GM12878 (cell line): ENCODE data around the gene FIG4. TPM values are rescaled to one million over a fixed set of nuclear protein-coding genes. Genes with fewer than 3 reads are reported as not detected.

Experiments used
- ATAC-seq: fragments of 200-7000 bp; cut with Tn5 transposase; 3 replicates; pipeline ENCODE4 v1.9.1; 2020; ENCODE audit warnings: mild to moderate bottlenecking, moderate library complexity
- BruUV-seq: library from RNA; stranded (reverse); fragments of 400-500 nt; replicated peaks from 2 replicates; lab custom pipeline; 2021; lab: Mats Ljungman, UMichigan
- CTCF ChIA-PET: fragments of 300-600 bp; sonication (Branson Sonifier 250); formaldehyde crosslinking; extraction: SDS; loops from one replicate; lab custom pipeline; 2021; ENCODE audit warnings: inconsistent platforms; lab: Yijun Ruan, JAX
- POLR2A ChIA-PET: fragments of 350-600 bp; formaldehyde crosslinking; extraction: SDS; loops from one replicate; lab custom pipeline; 2021; ENCODE audit warnings: inconsistent platforms; lab: Charles Lee
- RAD21 ChIA-PET: fragments of 300-600 bp; sonication (Branson Sonifier 250); formaldehyde crosslinking; loops from one replicate; lab custom pipeline; 2023; ENCODE audit warnings: antibody characterized with exemption; ENCODE audit not compliant: unreplicated experiment; lab: Charles Lee
- SMC1A ChIA-PET: fragments of 300-600 bp; sonication (Branson Sonifier 250); formaldehyde crosslinking; loops from one replicate; lab custom pipeline; 2023; ENCODE audit not compliant: unreplicated experiment, uncharacterized antibody; lab: Charles Lee
- DNase-seq: peaks from one replicate; pipeline ENCODE4 v3.0.0-alpha.2; 2011; ENCODE audit warnings: low read depth, low spot score
- FAIRE-seq: peaks from 3 replicates; lab custom pipeline; 2011; peaks lifted over from hg19 to GRCh38; lab: Jason Lieb, UNC
- H2AFZ ChIP-seq: 2 replicates; pipeline ENCODE4 v1.6.0; 2011; ENCODE audit warnings: low read depth, low read length, control low read depth; ENCODE audit not compliant: control insufficient read depth
- H3K27ac ChIP-seq: 2 replicates; pipeline ENCODE4 v1.5.1; 2011; ENCODE audit warnings: control low read depth; ENCODE audit not compliant: control insufficient read depth, insufficient read depth
- H3K27me3 ChIP-seq, 2 experiments: replicated peaks in 1 of 2; 2 replicates each; pipeline versions ENCODE4 v1.6.0 to v1.6.1; 2011; ENCODE audit warnings: low read length in 1 of 2; ENCODE audit not compliant: control insufficient read depth in 2 of 2, insufficient read depth in 2 of 2
- H3K36me3 ChIP-seq, 2 experiments: 2 replicates each; pipeline ENCODE4 v1.5.1; 2011; ENCODE audit warnings: low read length in 1 of 2; ENCODE audit not compliant: control insufficient read depth in 2 of 2, insufficient read depth in 2 of 2
- H3K4me1 ChIP-seq: 2 replicates; pipeline ENCODE4 v1.6.1; 2011; ENCODE audit warnings: mild to moderate bottlenecking, low read length, moderate library complexity, mixed read lengths; ENCODE audit not compliant: control insufficient read depth, insufficient read depth
- H3K4me2 ChIP-seq: 2 replicates; pipeline ENCODE4 v1.6.0; 2011; ENCODE audit warnings: control low read depth; ENCODE audit not compliant: control insufficient read depth, insufficient read depth
- H3K4me3 ChIP-seq: fragments of 200-600 bp; sonication (generic); 2 replicates; pipeline ENCODE4 v1.5.1; 2016
- H3K79me2 ChIP-seq: 2 replicates; pipeline ENCODE4 v1.6.0; 2011; ENCODE audit warnings: low read length; ENCODE audit not compliant: control insufficient read depth, insufficient read depth
- H3K9ac ChIP-seq: 2 replicates; pipeline ENCODE4 v1.8.0; 2011; ENCODE audit warnings: low read length, control low read depth, mixed read lengths; ENCODE audit not compliant: control insufficient read depth, insufficient read depth
- H3K9me3 ChIP-seq: replicated peaks from 3 replicates; pipeline ENCODE4 v1.5.1; 2011; ENCODE audit warnings: mild to moderate bottlenecking, low read length; ENCODE audit not compliant: control insufficient read depth, insufficient read depth
- H4K20me1 ChIP-seq: 2 replicates; pipeline ENCODE4 v1.6.0; 2011; ENCODE audit not compliant: control insufficient read depth, insufficient read depth
- CREM ChIP-seq: IDR thresholded peaks from 2 replicates; pipeline ENCODE4 v1.6.1; 2014; ENCODE audit warnings: antibody characterized with exemption, low read depth
- FOXK2 ChIP-seq: fragments of 450-650 bp; IDR thresholded peaks from 2 replicates; pipeline ENCODE4 v1.6.1; 2017; ENCODE audit warnings: mild to moderate bottlenecking, moderate library complexity
- GATAD2B ChIP-seq: fragments of 450-650 bp; conservative IDR thresholded peaks from 2 replicates; pipeline ENCODE4 v1.6.1; 2017; ENCODE audit warnings: low read depth, mild to moderate bottlenecking, moderate library complexity
- IKZF2 ChIP-seq, 2 experiments: fragments of 450-650 bp; IDR thresholded peaks; 2 replicates each; pipeline ENCODE4 v1.6.1; 2017; ENCODE audit warnings: mild to moderate bottlenecking in 2 of 2, moderate library complexity in 2 of 2
- KAT2A ChIP-seq: conservative IDR thresholded peaks from 2 replicates; pipeline ENCODE4 v1.6.1; 2011; ENCODE audit warnings: low read depth, low read length; ENCODE audit not compliant: control insufficient read depth
- MXI1 ChIP-seq: fragments of 150-350 bp; IDR thresholded peaks from 2 replicates; pipeline ENCODE4 v1.6.1; 2011; ENCODE audit warnings: low read depth, mild to moderate bottlenecking, inconsistent platforms, low read length, improper control_type of control experiment
- POLR2A ChIP-seq: IDR thresholded peaks from 2 replicates; pipeline ENCODE4 v1.6.1; 2011; ENCODE audit warnings: low read depth, mild to moderate bottlenecking, low read length
- STAT1 ChIP-seq: fragments of 450-650 bp; conservative IDR thresholded peaks from 2 replicates; pipeline ENCODE4 v1.6.1; 2014; ENCODE audit warnings: antibody characterized with exemption, mild to moderate bottlenecking
- ZNF622 ChIP-seq: fragments of 450-650 bp; IDR thresholded peaks from 2 replicates; pipeline ENCODE4 v1.6.1; 2017; ENCODE audit warnings: mild to moderate bottlenecking, inconsistent platforms
- ZNF687 ChIP-seq: fragments of 450-650 bp; IDR thresholded peaks from 2 replicates; pipeline ENCODE4 v1.6.1; 2017; ENCODE audit warnings: mild to moderate bottlenecking, moderate library complexity
- WGBS: methylation state at CpG from one replicate; pipeline ENCODE4 v1.1.6; 2016; ENCODE audit warnings: low lambda C conversion rate; ENCODE audit not compliant: insufficient replicate concordance, insufficient coverage; ENCODE audit errors: missing lambda C conversion rate; 5-methylcytosine and 5-hydroxymethylcytosine counted together
- in situ Hi-C: fragments of 300-500 bp; cut with MboI; formaldehyde crosslinking; loops from 9 replicates; pipeline ENCODE4 v1.14.3; 2018; ENCODE audit warnings: mixed read lengths
- intact Hi-C: fragments of 100-400 bp; cut with micrococcal nuclease; formaldehyde crosslinking; loops from one replicate; pipeline ENCODE4 v1.14.2; 2022; ENCODE audit not compliant: unreplicated experiment
- polyA plus RNA-seq, 11 experiments: library from polyadenylated mRNA; depleted of rRNA in 4 of 11; unstranded in 6 of 11; stranded (reverse) in 5 of 11; fragments of >200 nt; fragmentation: Nextera tagmentation in 4 of 11; fragmentation: Illumina TruSeq in 1 of 11; extraction: Ambion mirVana in 4 of 11; extraction: Trizol in 1 of 11; gene quantifications; 1 replicate in 1 of 11; 2 replicates in 10 of 11; pipeline versions ENCODE4 v1.2.1 to v1.2.3, GENCODE V29; 2011 to 2016; ENCODE audit warnings: inconsistent platforms in 2 of 11, missing spikeins in 2 of 11, low read depth in 1 of 11
- total RNA-seq, 4 experiments: library from RNA; depleted of rRNA in 3 of 4; stranded (reverse); fragments of >200 nt in 3 of 4; fragmentation: Illumina TruSeq in 1 of 4; extraction: Trizol in 1 of 4; gene quantifications; 2 replicates each; pipeline versions ENCODE4 v1.2.1 to v1.2.3, GENCODE V29; 2013 to 2021
- TF ChIP-seq, protein P1 (sequence below): fragments of 450-650 bp; conservative IDR thresholded peaks from 2 replicates; pipeline ENCODE4 v1.6.1; 2017; ENCODE audit warnings: mild to moderate bottlenecking, moderate library complexity
- TF ChIP-seq, protein P2 (sequence below): fragments of 450-650 bp; IDR thresholded peaks from 2 replicates; pipeline ENCODE4 v1.6.1; 2016; ENCODE audit warnings: mild to moderate bottlenecking
- TF ChIP-seq, protein P3 (sequence below): fragments of 450-650 bp; IDR thresholded peaks from 2 replicates; pipeline ENCODE4 v1.6.1; 2014; ENCODE audit warnings: mild to moderate bottlenecking
- TF ChIP-seq, protein P4 (sequence below): IDR thresholded peaks from 2 replicates; pipeline ENCODE4 v1.6.1; 2011; ENCODE audit warnings: low read depth, low read length, improper control_type of control experiment, borderline replicate concordance

FIG4 gene
- total and polyA plus RNA-seq, 10 of the 15 experiments (the other 5 are each of a cell fraction or from before 2014, with no cell fraction given): 3.8 to 23.2 (median 11.8) TPM

DNA sequence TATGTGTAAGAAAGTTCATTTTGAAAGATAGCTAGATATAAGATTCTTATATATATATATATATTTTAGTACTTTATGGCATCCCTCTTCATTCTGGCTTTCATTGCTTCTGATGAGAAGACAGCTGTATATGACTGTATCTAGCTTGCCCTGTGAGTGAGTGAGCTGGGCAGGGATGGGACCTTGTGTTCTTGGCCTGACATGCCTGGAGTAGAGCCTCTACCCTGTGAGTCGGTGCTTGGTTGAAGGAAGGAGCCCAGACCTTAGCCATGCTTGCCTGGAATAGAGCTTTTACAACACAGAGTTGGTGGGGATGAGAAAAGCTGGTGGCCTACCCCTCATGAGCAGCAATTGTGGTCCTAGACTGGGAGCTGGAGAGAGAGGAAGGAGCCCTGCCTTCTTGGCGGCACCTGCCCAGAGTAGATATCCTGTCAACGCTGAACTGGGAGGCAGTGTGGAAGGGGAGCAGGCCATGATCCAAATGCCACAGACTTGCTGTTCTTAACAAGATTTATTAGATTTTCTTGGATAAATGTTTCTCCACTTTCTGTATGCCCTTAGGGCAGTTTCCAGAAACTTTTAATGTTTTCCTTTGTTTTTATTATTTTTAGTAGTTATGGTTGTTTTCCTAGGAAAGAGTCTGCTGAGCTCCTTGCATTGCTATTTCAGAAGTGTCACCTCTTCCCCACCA, 31.6 kb downstream of the FIG4 start:
- BruUV-seq: no TSS peak
- in situ Hi-C loops: no loop called here
- no peaks in the 10 kb centered on the region; a peak in 1 of 4 replicates for H3K36me3 ChIP-seq

More for the DNA sequence above, 31.6 kb downstream of the FIG4 start:
- WGBS: 97% methylated on average over 3 of the region's 3 CpGs
- no peak overlapping the region for H3K27ac ChIP-seq
- ChIA-PET POLR2A (no interaction called here), CTCF (interaction anchor here (0.9 to 2.4 kb wide), 8 partner anchors 12 to 317 kb away, joined by 3 to 9 read pairs (median 4); no protein-coding TSS in a partner anchor)
- no peaks in the 10 kb centered on the region for H3K4me1 ChIP-seq
- H4K20me1 ChIP-seq: no peaks in the 10 kb centered on the region
- no peak overlapping the region for H3K4me2 ChIP-seq
- no peak overlapping the region for H3K4me3 ChIP-seq
- TF ChIP-seq CREM (no peak), FOXK2 (no peak), IKZF2 (IDR thresholded peaks at IDR 0.05) (no peak), MXI1 (no peak), GATAD2B (no peak), STAT1 (no peak), ZNF622 (no peak), POLR2A (no peak), ZNF687 (no peak), KAT2A (no peak)
- TF ChIP-seq, protein P1, sequence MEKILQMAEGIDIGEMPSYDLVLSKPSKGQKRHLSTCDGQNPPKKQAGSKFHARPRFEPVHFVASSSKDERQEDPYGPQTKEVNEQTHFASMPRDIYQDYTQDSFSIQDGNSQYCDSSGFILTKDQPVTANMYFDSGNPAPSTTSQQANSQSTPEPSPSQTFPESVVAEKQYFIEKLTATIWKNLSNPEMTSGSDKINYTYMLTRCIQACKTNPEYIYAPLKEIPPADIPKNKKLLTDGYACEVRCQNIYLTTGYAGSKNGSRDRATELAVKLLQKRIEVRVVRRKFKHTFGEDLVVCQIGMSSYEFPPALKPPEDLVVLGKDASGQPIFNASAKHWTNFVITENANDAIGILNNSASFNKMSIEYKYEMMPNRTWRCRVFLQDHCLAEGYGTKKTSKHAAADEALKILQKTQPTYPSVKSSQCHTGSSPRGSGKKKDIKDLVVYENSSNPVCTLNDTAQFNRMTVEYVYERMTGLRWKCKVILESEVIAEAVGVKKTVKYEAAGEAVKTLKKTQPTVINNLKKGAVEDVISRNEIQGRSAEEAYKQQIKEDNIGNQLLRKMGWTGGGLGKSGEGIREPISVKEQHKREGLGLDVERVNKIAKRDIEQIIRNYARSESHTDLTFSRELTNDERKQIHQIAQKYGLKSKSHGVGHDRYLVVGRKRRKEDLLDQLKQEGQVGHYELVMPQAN: no peak
- TF ChIP-seq, protein P2, sequence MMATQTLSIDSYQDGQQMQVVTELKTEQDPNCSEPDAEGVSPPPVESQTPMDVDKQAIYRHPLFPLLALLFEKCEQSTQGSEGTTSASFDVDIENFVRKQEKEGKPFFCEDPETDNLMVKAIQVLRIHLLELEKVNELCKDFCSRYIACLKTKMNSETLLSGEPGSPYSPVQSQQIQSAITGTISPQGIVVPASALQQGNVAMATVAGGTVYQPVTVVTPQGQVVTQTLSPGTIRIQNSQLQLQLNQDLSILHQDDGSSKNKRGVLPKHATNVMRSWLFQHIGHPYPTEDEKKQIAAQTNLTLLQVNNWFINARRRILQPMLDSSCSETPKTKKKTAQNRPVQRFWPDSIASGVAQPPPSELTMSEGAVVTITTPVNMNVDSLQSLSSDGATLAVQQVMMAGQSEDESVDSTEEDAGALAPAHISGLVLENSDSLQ: no peak
- TF ChIP-seq, protein P3, sequence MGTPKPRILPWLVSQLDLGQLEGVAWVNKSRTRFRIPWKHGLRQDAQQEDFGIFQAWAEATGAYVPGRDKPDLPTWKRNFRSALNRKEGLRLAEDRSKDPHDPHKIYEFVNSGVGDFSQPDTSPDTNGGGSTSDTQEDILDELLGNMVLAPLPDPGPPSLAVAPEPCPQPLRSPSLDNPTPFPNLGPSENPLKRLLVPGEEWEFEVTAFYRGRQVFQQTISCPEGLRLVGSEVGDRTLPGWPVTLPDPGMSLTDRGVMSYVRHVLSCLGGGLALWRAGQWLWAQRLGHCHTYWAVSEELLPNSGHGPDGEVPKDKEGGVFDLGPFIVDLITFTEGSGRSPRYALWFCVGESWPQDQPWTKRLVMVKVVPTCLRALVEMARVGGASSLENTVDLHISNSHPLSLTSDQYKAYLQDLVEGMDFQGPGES: no peak
- TF ChIP-seq, protein P4, sequence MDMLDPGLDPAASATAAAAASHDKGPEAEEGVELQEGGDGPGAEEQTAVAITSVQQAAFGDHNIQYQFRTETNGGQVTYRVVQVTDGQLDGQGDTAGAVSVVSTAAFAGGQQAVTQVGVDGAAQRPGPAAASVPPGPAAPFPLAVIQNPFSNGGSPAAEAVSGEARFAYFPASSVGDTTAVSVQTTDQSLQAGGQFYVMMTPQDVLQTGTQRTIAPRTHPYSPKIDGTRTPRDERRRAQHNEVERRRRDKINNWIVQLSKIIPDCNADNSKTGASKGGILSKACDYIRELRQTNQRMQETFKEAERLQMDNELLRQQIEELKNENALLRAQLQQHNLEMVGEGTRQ: no peak
- TF ChIP-seq, all 136 proteins: peak for 0
- Histone ChIP-seq H2AFZ (no peak overlapping the region), H3K9ac (no peak overlapping the region), H3K27me3 (no peaks in the 10 kb centered on the region), H3K79me2 (no peaks in the 10 kb centered on the region), H3K9me3 (no peaks in the 10 kb centered on the region)
- intact Hi-C loops: no loop called here
- DNase-seq (no peak), FAIRE-seq (no peak), ATAC-seq (no peak)
- ChIA-PET RAD21 (no interaction called here), SMC1A (interaction anchor here (0.9 to 1.4 kb wide), 3 partner anchors 11 to 317 kb away, joined by 3 to 6 read pairs (median 3); no protein-coding TSS in a partner anchor)
